Activated CD8-positive, alpha-beta memory T cell treated with anti-CD3 and anti-CD28 coated beads, Interleukin-2, amount 50 U/mL, for 1 hour (primary cell): ENCODE measurements around the gene SVEP1.
"Not testable (repeated sequence)": the region's sequence is repeated elsewhere in the genome, so short reads cannot be mapped to it uniquely, and the experiment has no call there.

Experiments
- DNase-seq: peaks from one replicate; pipeline ENCODE4 v3.0.0-alpha.2; 2020; ENCODE audit errors: extremely low read depth

SVEP1 gene

GRCh38 chr9:110364451-110364850 lies 215.1 kb downstream of the SVEP1 start:
- no peak for DNase-seq

GRCh38 chr9:110358992-110359391 lies 220.5 kb downstream of the SVEP1 start:
- not testable (repeated sequence) for DNase-seq

- DNase-seq, result no peak
Observed at GRCh38 chr9:110357505-110357904, 222.0 kb downstream of the SVEP1 start.

GRCh38 chr9:110356639-110357395 lies 222.7 kb downstream of the SVEP1 start:
- DNase-seq, result no peak

GRCh38 chr9:110355911-110356310 lies 223.6 kb downstream of the SVEP1 start:
- no peak for DNase-seq

GRCh38 chr9:110351009-110351467 lies 228.5 kb downstream of the SVEP1 start:
- DNase-seq, result no peak

- no peak for DNase-seq
Observed at GRCh38 chr9:110346325-110346724, 233.2 kb downstream of the SVEP1 start.

- no peak for DNase-seq
Observed at GRCh38 chr9:110344821-110345220, 234.7 kb downstream of the SVEP1 start.

GRCh38 chr9:110343551-110343950 lies 236.0 kb downstream of the SVEP1 start:
- DNase-seq, result no peak

- no peak for DNase-seq
Observed at GRCh38 chr9:110340306-110340705, 239.2 kb downstream of the SVEP1 start.

- no peak for DNase-seq
Observed at GRCh38 chr9:110338143-110338542, 241.4 kb downstream of the SVEP1 start.

GRCh38 chr9:110337727-110338126 lies 241.8 kb downstream of the SVEP1 start, which contains the start of gene TXNDC8:
TXNDC8 (minus strand) TSS chr9:110337863.
- DNase-seq, result no peak

- DNase-seq, result no peak
Observed at GRCh38 chr9:110336363-110336762, 243.2 kb downstream of the SVEP1 start.

- DNase-seq, result no peak
Observed at GRCh38 chr9:110334871-110335270, 244.7 kb downstream of the SVEP1 start.

GRCh38 chr9:110334183-110334582 lies 245.4 kb downstream of the SVEP1 start:
- no peak for DNase-seq

GRCh38 chr9:110332766-110333165 lies 246.8 kb downstream of the SVEP1 start:
- DNase-seq, result no peak

- DNase-seq, result no peak
Observed at GRCh38 chr9:110330484-110331105, 248.9 kb downstream of the SVEP1 start.

- no peak for DNase-seq
Observed at GRCh38 chr9:110329639-110330230, 249.8 kb downstream of the SVEP1 start.

GRCh38 chr9:110328763-110329162 lies 250.8 kb downstream of the SVEP1 start:
- DNase-seq, result no peak

GRCh38 chr9:110327716-110328115 lies 251.8 kb downstream of the SVEP1 start:
- no peak for DNase-seq

- no peak for DNase-seq
Observed at GRCh38 chr9:110323818-110324217, 255.7 kb downstream of the SVEP1 start.

- no peak for DNase-seq
Observed at GRCh38 chr9:110320651-110321445, 258.7 kb downstream of the SVEP1 start.
